ENCODE measurements around the gene ISYNA1. TPM values are rescaled to one million over a fixed set of nuclear protein-coding genes. Genes with fewer than 3 reads are reported as not detected.

Gene ISYNA1
- total and polyA plus RNA-seq, 2 of the 8 experiments (the other 6 are each of a cell fraction or from before 2014, with no cell fraction given), result 207 to 264 TPM

GRCh38 chr19:18426416-18426767, 11.5 kb downstream of the ISYNA1 start:
- TF ChIP-seq TBP (IDR thresholded peaks at IDR 0.05; ENCODE audit: low read depth, low read length) (no peak), KDM4A (IDR thresholded peaks at IDR 0.05; ENCODE audit: low read depth, low read length, severe bottlenecking) (no peak), RXRA (IDR thresholded peaks at IDR 0.05; ENCODE audit: insufficient read depth, low read depth, low read length) (no peak), RBBP5 (IDR thresholded peaks at IDR 0.05; ENCODE audit: borderline replicate concordance, low read depth, low read length) (no peak), USF2 (IDR thresholded peaks at IDR 0.05; ENCODE audit: low read length) (no peak), HDAC6 (IDR thresholded peaks at IDR 0.05; ENCODE audit: low read depth, low read length) (no peak), SRF (IDR thresholded peaks at IDR 0.05; ENCODE audit: low read depth, low read length) (no peak), TAF7 (optimal IDR thresholded peaks at IDR 0.05; ENCODE audit: borderline replicate concordance, low read depth, low read length) (no peak), CTCF (IDR thresholded peaks at IDR 0.05; ENCODE audit: control extremely low read depth in 1 of 3, insufficient read depth in 1 of 3, low read depth in 1 of 3, low read length in 3 of 3) (no peak), JUN (IDR thresholded peaks at IDR 0.05; ENCODE audit: low read depth, low read length) (no peak)
- H3K27me3 ChIP-seq (replicated peaks in 1 of 4; ENCODE audit: control insufficient read depth in 3 of 4, extremely low read depth in 1 of 4, insufficient read depth in 3 of 4, low read length in 3 of 4), result no peaks in the 10 kb centered on the region; a peak in 2 of 7 replicates
- no peak overlapping the region for H4K8ac ChIP-seq (ENCODE audit: extremely low read depth, insufficient read depth, low read length)
- H4K20me1 ChIP-seq (replicated peaks in 1 of 2; ENCODE audit: control insufficient read depth in 1 of 2, insufficient read depth in 2 of 2, low read length in 2 of 2), result peaks cover 4 to 15% of the 10 kb centered on the region in 2 experiments
- H3K9me3 ChIP-seq (ENCODE audit: insufficient read depth in 2 of 2, low read depth in 1 of 2, low read length in 1 of 2), result no peaks in the 10 kb centered on the region
- H3K79me2 ChIP-seq (ENCODE audit: control insufficient read depth in 1 of 2, insufficient read depth in 2 of 2, low read length in 2 of 2), result peaks cover 0 to 4% of the 10 kb centered on the region in 2 experiments; a peak in 1 of 4 replicates
- no peak overlapping the region for H2BK5ac ChIP-seq (ENCODE audit: low read depth, low read length)
- H2BK15ac ChIP-seq (ENCODE audit: low read length), result no peak overlapping the region
- CTCF ChIA-PET (ENCODE audit: partially characterized antibody), result interaction anchor here (1.3 kb wide), 1 partner anchor 45 kb away, joined by 3 read pairs; no protein-coding TSS in a partner anchor
- H3K79me1 ChIP-seq (ENCODE audit: low read depth, low read length), result peaks cover 3% of the 10 kb centered on the region; the same call in 1 of the 2 replicates
- H3K4me2 ChIP-seq (ENCODE audit: insufficient read depth in 1 of 2, low read depth in 2 of 2, low read length in 2 of 2), result no peak overlapping the region
- no peak overlapping the region for H3K14ac ChIP-seq (ENCODE audit: insufficient read length)
- no peak overlapping the region for H4K5ac ChIP-seq (ENCODE audit: insufficient read length, low read depth, low read length)
- no peak overlapping the region for H3K27ac ChIP-seq (ENCODE audit: low read depth, low read length)
- no peak overlapping the region for H3K18ac ChIP-seq (ENCODE audit: extremely low read depth, low read length)
- 91% methylated on average over 8 of the region's 8 CpGs; no CpG with 5 or more reads in 1 of the 2 experiments for WGBS, 2 experiments (ENCODE audit: extremely low coverage in 1 of 2, insufficient coverage in 1 of 2, insufficient read length in 1 of 2, insufficient replicate concordance in 2 of 2, low coverage in 1 of 2, low lambda C conversion rate in 2 of 2, missing lambda C conversion rate in 1 of 2)
- FAIRE-seq, result no peak
- no peak overlapping the region for H3K4me3 ChIP-seq (ENCODE audit: extremely low read depth in 1 of 4, insufficient read depth in 2 of 4, low read depth in 3 of 4, low read length in 4 of 4)
- no peak for DNase-seq (ENCODE audit: low read depth in 1 of 2, low spot score in 2 of 2)
- no peak overlapping the region for H2BK120ac ChIP-seq (replicated peaks; ENCODE audit: low read depth, low read length)
- H3K23me2 ChIP-seq (ENCODE audit: low read depth, low read length), result peaks cover 6% of the 10 kb centered on the region; the same call in 1 of the 2 replicates
- H2AK5ac ChIP-seq (ENCODE audit: low read depth, low read length), result no peak overlapping the region
- H3K23ac ChIP-seq (ENCODE audit: insufficient read length), result no peak overlapping the region
- POLR2A ChIA-PET (ENCODE audit: partially characterized antibody), result interaction anchor here (0.8 to 3.8 kb wide), 5 partner anchors 8 to 134 kb away, joined by 4 to 27 read pairs (median 5); partner anchors contain the start of gene ISYNA1
- H3K56ac ChIP-seq (replicated peaks; ENCODE audit: insufficient read length, low read depth, low read length), result no peak overlapping the region
- no peak overlapping the region for H2BK20ac ChIP-seq (ENCODE audit: low read length)
- no peak overlapping the region for H3K9ac ChIP-seq (replicated peaks in 1 of 4; ENCODE audit: extremely low read depth in 1 of 4, low read depth in 3 of 4, low read length in 3 of 4)
- no peak overlapping the region for H2AFZ ChIP-seq (ENCODE audit: low read length)
- H3K4ac ChIP-seq (replicated peaks; ENCODE audit: insufficient read length, low read depth, low read length), result no peak overlapping the region
- no peak overlapping the region for H4K91ac ChIP-seq (replicated peaks; ENCODE audit: insufficient read length, low read length)
- H2BK12ac ChIP-seq (ENCODE audit: low read depth, low read length), result no peak overlapping the region
- H3K36me3 ChIP-seq (ENCODE audit: control insufficient read depth in 2 of 4, insufficient read depth in 4 of 4, low read length in 3 of 4), result no peaks in the 10 kb centered on the region
- H3K4me1 ChIP-seq (replicated peaks in 1 of 4; ENCODE audit: control insufficient read depth in 3 of 4, insufficient read depth in 4 of 4, low read length in 3 of 4), result peaks cover 0 to 36% (median 26%) of the 10 kb centered on the region in 4 experiments; a peak in 6 of 7 replicates
